NAMALWA (cell line): ENCODE data around the gene TLN1.

Experiments used
- DNase-seq: peaks from one replicate; pipeline ENCODE4 v3.0.0-alpha.2; 2015; ENCODE audit warnings: low spot score

The TLN1 gene

DNA sequence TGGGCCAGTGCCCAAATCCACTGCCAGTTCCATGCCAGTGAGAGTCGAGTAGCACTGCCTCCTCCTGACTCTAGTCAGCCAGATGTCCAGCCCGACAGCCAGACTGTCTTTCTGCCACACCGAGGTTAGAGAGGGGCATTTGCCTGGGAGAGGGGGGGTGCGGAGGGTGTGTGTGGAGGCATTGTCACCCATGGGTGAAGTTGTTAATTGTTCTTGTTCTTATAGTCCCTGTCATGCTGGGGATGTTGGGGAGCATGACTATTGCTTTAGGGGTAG is 18.2 kb upstream of the TLN1 start:
- DNase-seq = no peak

DNA sequence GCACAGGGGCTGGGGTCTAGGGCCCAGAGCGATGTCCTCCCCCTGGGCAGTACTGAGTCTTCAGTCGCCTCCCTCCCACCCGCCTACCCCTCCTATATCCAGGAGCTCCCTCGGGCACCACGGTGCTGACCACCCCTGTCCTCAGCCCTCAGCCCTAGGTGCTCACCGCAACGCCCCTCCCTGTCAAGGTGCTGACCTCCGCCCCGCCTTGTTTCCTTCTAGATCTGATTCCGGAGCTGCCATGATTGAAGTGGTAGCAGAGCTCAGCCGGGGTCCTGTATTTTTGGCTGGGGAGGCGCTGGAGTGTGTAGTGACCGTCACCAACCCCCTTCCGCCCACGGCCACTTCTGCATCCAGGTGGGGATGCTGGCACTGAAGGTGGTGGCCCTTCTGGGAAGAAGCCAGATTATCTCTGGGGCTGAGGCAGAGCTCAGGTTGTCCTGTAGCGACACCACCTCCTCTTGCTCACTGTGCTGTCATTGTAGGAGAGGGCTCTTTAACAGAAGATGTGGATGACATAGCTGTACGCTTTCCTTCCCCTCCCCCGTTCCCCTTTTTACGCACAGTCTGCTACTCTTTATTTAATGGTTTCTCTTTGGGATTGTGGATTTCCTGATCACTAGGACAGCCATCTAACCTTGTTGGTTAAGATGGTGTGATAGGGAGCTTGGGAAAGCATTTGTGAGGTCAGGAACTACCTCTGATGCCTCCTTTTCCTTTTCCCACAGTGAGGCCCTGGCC is 17.7 kb upstream of the TLN1 start:
- DNase-seq = peak; percentile 55

DNA sequence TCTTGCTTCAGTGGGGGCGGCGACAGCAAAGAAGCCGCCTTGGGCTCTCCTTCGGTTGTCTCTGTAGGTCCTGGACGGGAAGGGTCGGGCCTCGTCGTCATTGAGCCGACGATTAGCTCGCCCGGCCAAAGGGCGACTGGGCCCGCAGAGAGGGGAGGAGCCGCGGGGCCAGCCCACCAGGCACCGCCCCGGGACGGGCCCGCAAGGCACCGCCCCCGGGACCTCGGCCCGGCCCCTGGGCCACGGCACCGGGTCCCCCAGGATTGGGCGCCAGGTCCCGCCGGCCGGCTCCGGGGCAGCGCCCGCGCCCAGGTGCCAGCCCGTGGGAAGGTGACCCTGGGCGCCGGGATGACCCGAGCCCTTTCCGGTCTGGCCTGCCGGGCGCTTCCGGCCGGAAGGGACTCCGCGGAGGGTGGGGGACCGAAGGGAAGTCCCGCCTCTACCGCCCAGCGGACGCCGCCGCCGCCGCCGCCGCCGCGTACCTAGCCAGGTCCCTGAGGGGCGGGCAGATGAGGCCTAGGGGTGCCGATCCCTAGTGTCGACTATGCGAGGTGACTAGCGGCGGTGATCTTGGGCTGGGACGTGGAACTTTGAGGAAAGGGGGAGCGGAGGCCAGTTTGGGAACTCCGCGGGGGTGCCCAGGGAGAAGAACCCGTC is 17.0 kb upstream of the TLN1 start, which contains the start of the genes GBA2 and RGP1:
TSS of gene GBA2 (minus strand) at position 371 of the 657 bp plus-strand sequence. CDS start 524 bp downstream, outside the sequence.
TSS of gene RGP1 (plus strand) at position 430 of the 657 bp plus-strand sequence. CDS start 469 bp downstream, outside the sequence.
- peak; percentile 79 for DNase-seq

DNA sequence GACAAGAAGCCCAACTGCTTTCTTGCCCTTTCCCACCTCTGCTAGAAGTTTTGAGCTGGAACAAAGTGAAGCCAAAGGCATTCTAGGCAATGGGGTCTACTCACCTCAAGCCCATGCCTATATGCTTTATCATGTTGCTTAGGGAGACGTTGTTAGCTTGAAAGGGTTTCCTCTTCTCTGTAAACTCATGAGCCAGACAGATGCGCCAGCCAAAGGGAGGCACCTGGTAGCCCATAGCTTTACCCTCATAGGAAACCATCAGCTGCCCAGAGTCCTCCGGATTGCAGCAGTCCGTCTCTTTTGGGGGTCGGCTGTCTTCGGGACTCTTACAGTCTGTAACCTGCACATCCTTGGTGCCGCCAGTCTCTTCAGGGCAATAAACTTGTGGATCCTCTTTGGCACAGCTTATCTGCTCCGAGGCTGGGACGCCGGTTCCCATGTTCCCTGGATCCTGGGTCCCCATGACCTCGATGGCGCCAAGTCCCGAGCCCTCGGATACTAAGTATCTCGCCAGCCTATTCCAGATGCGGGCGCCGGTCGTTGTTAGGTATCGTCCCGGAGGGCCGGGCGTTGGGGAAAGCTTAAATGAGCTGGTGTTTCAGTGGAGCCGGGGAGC is 16.4 kb upstream of the TLN1 start:
- DNase-seq = peak; percentile 60

DNA sequence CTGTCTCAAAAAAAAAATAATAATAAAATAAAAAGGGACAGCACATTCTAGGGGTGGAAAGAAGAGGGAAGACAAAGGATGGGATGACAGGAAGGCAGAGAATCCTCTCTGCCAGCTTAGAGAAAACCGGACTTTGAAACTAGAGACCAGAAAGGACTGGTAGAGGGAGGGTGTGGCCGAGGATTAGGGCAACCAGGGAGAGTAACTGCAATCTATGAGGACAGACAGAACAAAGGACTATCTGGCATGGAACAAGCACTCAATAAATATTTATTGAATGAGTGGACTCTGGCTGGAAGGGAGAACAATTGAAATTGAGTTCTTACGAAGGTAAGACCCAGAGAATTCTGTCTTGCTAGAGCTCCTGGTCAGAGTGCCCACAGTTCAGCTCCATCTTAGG is 14.6 kb upstream of the TLN1 start:
- no peak for DNase-seq

DNA sequence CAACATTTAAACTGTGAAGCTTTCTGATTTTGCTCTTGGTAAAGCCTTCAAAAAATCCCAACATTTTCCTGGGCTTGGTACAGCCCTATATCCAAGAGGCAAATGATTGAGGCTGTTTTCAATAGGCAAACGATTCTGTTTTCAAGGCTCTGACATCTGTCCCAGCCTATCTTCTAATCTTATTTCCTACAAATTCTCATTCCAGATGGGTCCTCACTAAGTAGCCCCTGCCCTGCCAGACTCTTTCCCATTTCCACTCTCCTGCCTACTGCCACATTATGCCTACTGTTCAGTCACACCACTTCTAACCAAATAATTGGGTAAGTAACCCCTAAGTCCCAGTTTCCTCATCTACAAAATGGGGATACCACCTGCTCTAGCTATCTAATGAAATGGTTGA is 13.6 kb upstream of the TLN1 start:
- DNase-seq = no peak

DNA sequence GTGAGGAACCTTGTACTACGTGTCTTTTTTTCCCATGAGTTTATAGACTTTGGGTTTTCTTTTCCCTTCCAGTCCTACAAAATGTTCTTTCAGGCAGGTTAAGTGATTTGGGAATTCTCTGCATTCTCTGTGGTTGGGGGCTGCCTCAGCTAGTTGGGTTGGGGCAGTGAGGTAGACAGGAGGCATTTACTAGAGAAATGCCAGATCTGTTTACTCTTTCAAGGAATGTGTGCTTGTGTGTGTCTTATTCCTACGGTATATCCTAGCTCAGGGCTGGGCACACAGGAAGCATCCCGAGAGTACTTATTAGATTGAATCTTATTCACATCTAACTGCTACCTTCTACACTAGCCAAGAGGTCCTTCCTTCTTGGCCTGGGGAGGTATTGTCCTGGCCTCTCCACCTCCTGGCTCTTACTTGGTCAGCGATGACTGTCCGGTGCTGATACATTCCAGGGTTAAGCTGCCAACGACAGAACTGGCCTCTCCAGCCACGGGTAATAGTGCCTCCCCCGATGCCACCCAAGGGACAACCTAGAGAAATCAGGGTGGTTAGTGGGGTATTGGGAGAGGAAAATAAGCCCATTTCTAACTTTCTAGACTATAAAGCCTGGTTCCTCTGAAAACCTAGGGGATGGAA is 12.0 kb upstream of the TLN1 start:
- DNase-seq = no peak

DNA sequence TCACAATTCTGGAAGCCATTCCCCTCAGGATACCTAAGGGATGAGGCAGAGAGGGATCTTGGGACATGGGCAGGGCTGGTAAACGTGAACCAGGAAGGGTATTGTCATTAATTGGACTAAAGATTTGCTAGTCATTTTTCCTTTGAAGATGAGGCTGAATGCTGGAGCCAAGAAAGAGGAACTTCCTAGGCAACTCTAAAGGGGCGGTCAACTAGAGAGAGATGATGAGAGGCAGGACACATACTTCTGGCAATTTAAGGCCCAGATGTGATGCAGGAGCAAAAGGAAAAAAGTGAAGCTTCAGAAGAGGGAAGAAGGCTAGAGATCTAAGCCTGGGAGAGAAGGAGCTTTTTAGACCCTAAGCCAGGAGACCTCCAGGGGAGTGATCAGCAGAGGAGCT is 11.5 kb upstream of the TLN1 start:
- no peak for DNase-seq

DNA sequence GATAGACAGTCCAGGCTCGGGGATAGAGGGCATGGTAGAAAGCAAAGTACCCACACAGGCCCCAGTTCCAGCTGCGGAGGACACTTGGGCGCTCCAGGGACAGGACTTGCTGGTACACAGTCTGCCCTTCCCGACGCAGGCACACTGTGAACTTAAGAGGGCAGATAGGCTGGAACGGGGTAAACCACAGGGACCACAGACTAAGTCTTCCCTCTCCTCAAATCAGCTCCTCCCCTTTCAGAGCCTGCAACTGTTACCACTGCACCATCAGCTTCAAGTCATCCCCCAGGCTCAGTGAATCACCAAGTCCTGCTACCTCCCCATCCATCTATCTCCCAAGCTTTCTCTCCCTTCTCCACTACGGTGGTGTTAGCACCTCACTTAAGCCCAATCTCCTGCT is 9.7 kb upstream of the TLN1 start:
- no peak for DNase-seq

DNA sequence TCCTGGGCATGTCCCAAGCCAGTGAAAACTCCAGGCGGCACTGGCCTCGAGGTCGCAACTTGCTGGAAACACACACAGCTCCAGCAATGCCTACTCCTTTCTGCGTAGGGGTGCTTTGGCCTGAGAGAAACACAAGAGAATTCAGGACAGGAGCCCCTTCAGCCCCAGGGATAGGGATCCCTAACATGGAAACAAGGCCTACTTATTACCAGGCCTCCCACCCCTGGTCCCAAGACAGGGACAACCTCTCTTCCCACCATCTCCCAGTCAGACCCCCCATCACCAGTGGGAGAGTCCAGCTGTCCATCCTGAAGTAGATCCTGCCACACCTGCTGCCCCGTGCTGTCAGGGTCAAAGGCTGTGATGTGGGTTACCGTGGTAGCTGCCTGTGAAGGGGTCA is 8.2 kb upstream of the TLN1 start:
- no peak for DNase-seq

DNA sequence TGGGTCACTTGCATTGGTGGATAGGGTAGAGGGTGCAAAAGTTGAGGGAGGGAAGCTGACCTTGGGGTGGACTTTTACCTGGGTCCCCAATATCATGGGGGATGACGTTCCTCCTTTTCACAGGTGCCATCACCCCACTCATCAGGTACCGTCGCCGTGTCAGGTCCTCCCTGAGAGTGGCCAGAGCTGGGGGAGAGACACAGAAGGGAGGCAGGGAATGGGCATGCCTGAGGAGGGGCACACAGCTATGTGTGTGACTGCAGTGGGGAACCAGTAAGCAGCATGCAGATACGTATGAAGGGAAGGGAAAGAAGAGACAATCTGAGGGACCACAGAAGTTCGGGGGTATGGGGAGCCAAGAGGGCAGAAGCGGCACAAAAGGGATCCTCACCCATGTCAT is 6.9 kb upstream of the TLN1 start:
- DNase-seq = no peak

DNA sequence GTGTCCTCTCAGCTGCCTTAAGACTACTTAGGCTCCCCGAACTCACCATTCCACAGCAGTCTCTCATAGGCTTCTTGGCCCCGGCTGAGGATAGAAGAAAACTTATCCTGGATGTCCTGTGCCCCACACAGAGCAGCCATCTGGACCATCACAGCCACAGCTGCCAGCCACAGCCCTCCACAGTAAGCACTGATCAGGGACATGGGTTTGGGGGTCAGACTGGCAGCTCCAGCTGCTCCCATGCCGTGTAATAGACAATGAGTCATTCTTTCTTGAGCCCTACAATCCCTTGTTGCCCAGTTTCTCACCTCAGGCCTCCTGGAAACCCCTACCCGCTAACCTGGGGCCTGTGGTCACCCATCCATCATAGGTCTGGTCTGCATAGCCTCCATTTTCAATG is 6.2 kb upstream of the TLN1 start:
- no peak for DNase-seq

DNA sequence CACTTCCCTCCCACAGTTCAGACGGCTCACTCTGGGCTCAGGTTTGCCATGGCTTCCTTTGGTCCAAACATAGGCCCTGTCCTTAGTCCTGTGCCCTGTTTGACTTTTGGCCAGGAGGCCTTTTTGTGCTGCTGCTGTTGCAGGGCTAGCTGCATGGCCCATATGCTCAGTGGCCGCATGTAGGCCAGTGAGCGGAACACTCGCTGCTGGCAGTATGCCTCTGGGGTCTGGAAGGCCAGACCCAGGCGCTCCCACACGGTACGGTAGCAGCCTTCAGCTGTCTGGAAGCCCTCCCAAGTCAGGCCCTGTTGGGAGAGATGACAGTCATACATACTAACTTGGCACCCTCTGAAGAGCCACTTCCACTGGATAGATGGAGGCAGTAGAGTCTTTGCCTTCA is 5.1 kb upstream of the TLN1 start:
- no peak for DNase-seq

DNA sequence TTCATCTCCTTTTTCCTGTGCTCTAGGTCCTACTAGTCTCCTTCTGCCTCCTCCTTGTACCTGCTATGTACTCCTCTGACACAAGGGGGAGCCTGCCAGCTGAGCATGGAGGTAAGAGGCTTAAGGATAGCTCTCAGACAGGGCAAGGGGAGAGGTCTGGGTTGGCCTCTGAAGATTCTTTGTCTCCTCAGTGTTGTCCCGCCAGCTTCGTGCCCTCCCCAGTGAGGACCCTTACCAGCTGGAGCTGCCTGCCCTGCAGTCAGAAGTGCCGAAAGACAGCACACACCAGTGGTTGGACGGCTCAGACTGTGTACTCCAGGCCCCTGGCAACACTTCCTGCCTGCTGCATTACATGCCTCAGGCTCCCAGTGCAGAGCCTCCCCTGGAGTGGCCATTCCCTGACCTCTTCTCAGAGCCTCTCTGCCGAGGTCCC is 4.2 kb upstream of the TLN1 start:
- peak; percentile 91 for DNase-seq

DNA sequence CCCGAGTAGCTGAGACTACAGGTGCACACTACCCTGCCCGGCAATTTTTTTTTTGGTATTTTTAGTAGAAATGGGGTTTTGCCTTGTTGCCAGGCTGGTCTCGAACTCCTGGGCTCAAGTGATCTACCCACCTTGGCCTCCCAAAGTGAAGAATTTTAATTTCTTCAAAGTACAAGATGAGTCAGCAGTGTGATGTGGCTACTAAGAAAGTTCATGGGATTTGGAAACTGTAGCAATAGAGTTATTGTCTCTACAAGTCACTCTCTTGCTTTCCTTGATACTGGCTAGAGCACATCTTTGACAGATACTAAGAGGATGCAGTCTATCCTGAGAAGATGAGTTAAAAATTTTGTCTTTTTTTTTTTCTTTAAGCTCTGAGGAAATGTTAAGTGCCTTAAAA is 2.1 kb upstream of the TLN1 start:
- DNase-seq = no peak

DNA sequence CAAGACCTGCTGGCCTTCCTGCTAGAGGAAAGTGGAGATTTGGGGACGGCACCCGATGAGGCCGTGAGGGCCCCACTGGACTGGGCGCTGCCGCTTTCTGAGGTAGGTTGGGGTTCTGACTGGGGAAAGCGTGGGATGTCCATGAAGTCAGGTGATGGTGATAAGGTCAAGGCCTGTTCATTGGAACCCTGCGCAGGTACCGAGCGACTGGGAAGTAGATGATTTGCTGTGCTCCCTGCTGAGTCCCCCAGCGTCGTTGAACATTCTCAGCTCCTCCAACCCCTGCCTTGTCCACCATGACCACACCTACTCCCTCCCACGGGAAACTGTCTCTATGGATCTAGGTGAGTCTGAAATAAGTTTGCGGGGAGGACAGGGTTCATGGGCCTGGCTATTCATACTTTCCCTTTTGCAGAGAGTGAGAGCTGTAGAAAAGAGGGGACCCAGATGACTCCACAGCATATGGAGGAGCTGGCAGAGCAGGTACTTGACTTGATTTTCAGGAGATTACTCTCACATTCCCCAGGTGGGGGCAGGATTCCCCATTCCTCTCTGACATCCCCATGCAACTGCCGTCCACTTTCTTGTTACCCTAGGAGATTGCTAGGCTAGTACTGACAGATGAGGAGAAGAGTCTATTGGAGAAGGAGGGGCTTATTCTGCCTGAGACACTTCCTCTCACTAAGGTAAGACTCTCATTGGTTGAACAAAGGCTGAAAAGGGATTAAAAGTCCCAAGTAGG is 976 bp upstream of the TLN1 start:
- peak; percentile 74 for DNase-seq

DNA sequence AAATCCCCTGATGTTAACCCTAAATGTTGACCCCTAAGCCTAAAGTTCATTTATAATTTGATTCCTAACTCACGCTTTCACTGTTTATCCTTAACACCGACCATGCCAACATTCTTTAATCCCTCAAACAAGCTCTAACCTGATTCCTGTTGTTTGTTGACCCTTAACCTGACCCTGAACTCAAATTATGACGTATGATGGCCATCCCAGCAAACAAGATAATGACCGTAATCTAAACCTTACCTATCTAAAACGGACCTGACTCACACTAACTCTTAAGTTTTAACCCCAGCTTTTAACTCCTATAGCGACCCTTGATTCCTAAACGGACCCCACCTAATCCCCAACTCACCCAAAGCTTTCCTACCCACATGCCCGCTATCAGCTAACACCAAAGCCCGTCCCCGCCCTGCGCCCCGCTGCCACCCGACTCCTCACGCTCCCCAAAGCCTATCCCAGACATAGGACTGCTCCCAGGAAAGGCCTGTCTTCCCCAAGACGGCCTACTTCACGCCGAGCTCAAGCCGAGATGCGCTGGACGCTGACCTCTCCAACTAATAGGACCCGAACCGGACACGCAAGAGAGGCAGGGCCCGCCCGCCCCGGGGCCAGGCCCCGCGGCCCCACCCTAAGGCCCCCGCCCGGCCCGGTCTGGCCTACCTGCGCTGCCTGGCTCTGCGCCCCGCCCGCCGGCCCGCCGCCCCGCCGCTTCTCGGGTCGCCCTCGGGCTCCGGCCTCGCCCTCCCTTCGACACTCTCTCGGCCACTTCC is 395 bp downstream of the TLN1 start:
- DNase-seq = peak; percentile 46

DNA sequence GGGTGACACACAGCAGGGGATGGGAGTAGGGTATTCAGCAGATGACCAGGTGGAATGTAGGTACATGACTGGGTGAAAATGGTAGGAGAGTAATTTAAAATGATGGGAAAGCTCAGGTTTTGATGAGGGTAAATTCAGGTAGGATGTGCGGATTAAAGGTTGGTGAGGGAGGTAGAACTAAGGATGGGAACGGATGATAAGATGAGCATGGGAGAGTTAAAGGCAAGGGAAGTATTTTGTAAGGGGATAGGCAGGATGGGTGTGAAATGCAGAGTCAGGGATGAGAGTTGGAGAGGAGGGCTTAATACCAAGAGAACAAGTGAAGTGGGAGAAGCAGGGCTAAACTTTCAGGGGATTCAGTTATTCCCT is 1.5 kb downstream of the TLN1 start:
- DNase-seq = no peak

DNA sequence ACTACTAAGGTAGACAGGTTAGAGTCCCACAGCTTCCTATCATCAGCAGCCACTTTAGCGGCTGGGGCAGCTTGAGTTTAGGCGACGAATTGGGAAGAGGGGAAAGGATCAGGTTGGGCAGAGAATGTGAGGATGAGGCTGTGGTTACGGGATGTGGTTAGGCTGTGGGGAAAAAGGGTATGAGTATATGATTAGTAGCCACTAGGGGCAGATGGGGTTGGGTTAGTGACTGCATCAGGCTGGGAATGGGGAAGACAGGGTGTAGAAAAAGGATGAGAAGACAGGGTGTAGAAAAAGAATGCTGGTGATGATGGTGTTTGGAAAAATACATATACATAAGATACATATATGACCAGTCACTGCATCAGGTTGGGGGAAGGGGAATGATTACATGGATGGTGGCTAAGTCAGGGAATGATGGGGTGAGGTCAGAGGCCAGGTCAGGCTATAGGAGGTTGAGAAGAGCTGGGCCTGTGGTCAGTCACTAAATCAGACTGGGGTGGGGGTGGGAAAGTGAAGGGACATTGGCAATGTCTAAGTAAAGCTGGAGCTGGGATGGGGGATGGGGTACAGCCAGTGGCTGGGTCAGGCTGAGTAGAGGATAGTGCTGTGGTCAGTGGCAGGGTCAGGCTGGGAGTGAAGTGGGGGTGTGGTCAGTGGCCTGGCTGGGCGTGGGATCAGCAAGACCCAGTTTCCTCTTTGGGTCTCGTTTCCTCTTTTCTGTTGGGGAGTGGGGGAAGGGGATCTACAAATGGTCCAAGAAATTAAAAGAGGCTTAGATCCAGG is 2.1 kb downstream of the TLN1 start:
- DNase-seq = peak; percentile 61

DNA sequence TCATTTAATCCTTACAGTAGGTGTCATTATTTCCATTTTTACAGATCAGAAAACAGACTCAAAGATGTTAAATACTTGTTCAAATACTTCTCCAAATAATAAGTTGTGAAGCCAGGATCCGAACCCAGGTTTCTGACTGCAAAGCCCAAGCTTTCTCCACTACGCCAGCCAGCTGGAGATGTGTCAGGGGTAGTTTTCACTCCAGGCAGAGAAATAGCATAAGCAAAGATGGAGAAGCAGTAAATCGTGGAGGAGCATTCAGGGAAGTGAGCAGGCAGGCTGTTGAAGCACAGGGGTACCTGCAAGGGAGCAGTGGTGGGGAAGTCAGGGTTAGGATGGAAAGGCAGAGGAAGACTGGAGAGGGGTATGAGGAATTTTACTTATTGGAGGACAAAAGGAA is 2.9 kb downstream of the TLN1 start:
- DNase-seq = no peak
